Subcutaneous adipose tissue (tissue), 4 donors: Measurements from ENCODE around the gene RIC8B. TPM values are rescaled to one million over a fixed set of nuclear protein-coding genes. Genes with fewer than 3 reads are reported as not detected.

ENCODE experiments used
- total RNA-seq, 4 donors: library from RNA; depleted of rRNA; stranded (reverse); fragments of >200 nt; gene quantifications; one replicate each; pipeline ENCODE4 v1.1.0, GENCODE V29; 2016
- TF ChIP-seq, protein P1 (sequence below): fragments of 450-650 bp; IDR thresholded peaks from one replicate; pipeline ENCODE4 v1.5.1; 2016; ENCODE audit warnings: low read depth, mild to moderate bottlenecking, control low read depth, antibody characterized with exemption, moderate library complexity

The RIC8B gene
- total RNA-seq, 4 donors from 2014 or later: 16.4 to 21.4 (median 17.1) TPM

DNA sequence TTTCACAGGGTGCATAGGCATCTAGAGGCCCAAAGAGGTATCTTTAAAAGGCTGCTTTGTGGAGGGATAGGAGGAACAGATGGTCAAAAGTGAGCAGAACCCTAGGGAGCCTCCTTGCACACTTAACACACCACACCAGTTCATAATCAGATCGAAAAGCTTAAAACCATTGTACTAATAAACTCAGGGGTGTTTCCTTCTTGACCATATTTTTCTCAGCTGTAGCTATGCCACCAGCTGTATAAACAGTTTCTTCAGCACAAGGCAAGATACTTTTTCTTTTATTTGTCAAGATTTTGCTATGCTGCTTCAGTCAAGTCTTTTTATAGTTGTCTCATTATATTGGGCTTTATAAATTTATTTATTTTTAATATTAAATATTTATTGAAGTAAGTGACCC is 88.7 kb downstream of the RIC8B start:
- TF ChIP-seq, protein P1, sequence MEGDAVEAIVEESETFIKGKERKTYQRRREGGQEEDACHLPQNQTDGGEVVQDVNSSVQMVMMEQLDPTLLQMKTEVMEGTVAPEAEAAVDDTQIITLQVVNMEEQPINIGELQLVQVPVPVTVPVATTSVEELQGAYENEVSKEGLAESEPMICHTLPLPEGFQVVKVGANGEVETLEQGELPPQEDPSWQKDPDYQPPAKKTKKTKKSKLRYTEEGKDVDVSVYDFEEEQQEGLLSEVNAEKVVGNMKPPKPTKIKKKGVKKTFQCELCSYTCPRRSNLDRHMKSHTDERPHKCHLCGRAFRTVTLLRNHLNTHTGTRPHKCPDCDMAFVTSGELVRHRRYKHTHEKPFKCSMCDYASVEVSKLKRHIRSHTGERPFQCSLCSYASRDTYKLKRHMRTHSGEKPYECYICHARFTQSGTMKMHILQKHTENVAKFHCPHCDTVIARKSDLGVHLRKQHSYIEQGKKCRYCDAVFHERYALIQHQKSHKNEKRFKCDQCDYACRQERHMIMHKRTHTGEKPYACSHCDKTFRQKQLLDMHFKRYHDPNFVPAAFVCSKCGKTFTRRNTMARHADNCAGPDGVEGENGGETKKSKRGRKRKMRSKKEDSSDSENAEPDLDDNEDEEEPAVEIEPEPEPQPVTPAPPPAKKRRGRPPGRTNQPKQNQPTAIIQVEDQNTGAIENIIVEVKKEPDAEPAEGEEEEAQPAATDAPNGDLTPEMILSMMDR: no peak

- TF ChIP-seq, protein P1: no peak
These were observed 91.2 kb downstream of the RIC8B start for GRCh38 chr12:106865683-106866082.

GRCh38 chr12:106866426-106867080 is 92.1 kb downstream of the RIC8B start:
- TF ChIP-seq, protein P1: no peak

DNA sequence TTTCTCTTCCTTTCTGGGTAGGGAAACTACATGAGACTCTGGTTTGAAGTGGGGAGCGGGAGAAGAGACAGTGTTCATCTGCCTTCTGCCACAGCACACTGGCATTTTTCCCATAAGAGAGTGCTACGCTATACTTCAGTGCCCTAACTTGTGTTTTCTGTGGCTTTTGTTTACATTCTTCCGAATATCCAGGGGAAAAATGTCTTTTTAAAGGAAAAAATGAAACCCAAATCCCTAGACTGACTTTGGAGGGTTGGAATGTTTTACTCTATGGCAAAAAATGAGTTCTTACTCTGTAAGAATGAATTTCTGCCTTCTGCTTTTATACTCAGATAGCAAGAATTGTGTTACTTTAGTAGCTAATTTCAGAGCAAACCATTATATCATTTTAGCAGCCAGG is 93.2 kb downstream of the RIC8B start:
- TF ChIP-seq, protein P1: no peak

GRCh38 chr12:106868982-106869700 is 94.7 kb downstream of the RIC8B start:
- TF ChIP-seq, protein P1: no peak

DNA sequence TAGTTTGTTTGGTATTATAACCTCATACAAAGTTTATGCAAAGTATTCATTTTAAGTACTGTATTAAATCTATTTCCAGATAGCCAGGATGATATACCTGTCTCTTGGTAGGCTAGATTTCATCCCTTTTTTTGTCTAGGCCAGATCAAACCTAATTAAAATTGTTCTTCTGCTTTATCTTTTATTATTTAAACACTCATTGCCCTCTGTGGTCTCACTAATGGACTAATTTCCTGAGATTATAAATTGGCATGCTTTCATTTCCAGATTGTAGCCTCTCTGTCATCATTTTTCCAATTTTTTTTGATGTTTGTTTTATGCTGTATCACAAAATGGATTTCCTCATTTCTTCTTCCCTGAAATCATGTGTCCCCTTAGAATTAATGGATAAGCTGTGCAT is 95.6 kb downstream of the RIC8B start:
- TF ChIP-seq, protein P1: no peak

DNA sequence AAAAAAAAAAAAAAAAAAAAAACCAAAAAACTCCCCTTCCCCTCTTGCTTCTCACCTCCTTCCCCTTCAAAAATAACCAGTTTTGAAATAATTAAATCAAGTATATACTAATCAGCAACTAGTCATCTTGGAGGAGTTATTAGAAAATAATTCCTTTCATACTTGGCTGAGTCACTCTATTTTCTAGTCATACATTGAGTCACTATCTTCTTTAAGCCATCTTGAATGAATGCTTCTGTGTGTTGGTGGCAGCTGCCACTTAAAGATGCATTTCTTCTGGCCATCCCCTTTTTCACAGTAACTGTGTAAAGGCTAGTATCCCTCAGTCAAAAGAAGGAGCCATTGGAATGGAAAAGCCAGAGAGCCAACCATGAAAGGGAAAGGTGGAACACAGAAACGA is 97.0 kb downstream of the RIC8B start:
- TF ChIP-seq, protein P1: no peak
